SH-SY5Y (cell line): ENCODE measurements around the gene PPT1.

Source experiments
- GATA2 ChIP-seq: IDR thresholded peaks from 2 replicates; pipeline ENCODE4 v1.6.1; 2011; ENCODE audit warnings: mild to moderate bottlenecking, low read depth, low read length
- GATA3 ChIP-seq: IDR thresholded peaks from 2 replicates; pipeline ENCODE4 v1.6.1; 2011; ENCODE audit warnings: low read depth, mild to moderate bottlenecking, low read length, moderate library complexity

GRCh38 chr1:40047769-40048168 lies 49.3 kb downstream of the PPT1 start:
- TF ChIP-seq GATA2 = no peak
- TF ChIP-seq GATA3 = no peak
